ENCODE results near the gene SIRPA. TPM values are rescaled to one million over a fixed set of nuclear protein-coding genes. Genes with fewer than 3 reads are reported as not detected.
A peak's percentile ranks its signal among the peaks of the same experiment; 100 is the strongest.

Gene SIRPA
- total and polyA plus RNA-seq, 2 donors (not counting 1 experiment from before 2014, with no cell fraction given) = 25.1 to 26.6 TPM

GRCh38 chr20:1904135-1904534 lies 8.9 kb downstream of the SIRPA start:
- H3K9me3 ChIP-seq (ENCODE audit: control insufficient read depth, insufficient read depth, low read depth, low read length) = no peaks in the 10 kb centered on the region
- H3K4me1 ChIP-seq (ENCODE audit: control insufficient read depth, extremely low read depth, insufficient read depth, low read length) = peaks cover 2% of the 10 kb centered on the region
- no peak overlapping the region for H3K4me3 ChIP-seq (replicated peaks in 1 of 4; ENCODE audit: control extremely low read depth in 1 of 4, insufficient read depth in 1 of 4, low read depth in 3 of 4, low read length in 4 of 4)
- H4K20me1 ChIP-seq (ENCODE audit: control insufficient read depth, extremely low read depth, insufficient read depth, low read length) = no peaks in the 10 kb centered on the region
- no peak overlapping the region for H3K4me2 ChIP-seq (ENCODE audit: extremely low read depth, insufficient read depth, low read length)
- peak in 1 of 2 donors; percentile 39 for DNase-seq (ENCODE audit: low read depth in 2 of 2)
- H2AFZ ChIP-seq (ENCODE audit: low read length) = no peak overlapping the region
- H3K36me3 ChIP-seq (ENCODE audit: control insufficient read depth, insufficient read depth, low read length) = peaks cover 5% of the 10 kb centered on the region
- no peak overlapping the region for H3K27ac ChIP-seq (ENCODE audit: insufficient read depth, low read length)
- TF ChIP-seq CTCF (conservative IDR thresholded peaks at IDR 0.05 in 1 of 2, IDR thresholded peaks at IDR 0.05 in 1 of 2; ENCODE audit: low read depth in 1 of 2, low read length in 2 of 2) (no peak), EZH2 (IDR thresholded peaks at IDR 0.05; ENCODE audit: low read length, missing control alignments) (no peak)
- H3K27me3 ChIP-seq (ENCODE audit: control insufficient read depth, insufficient read depth, low read length) = no peaks in the 10 kb centered on the region
- no peak overlapping the region for H3K9ac ChIP-seq (ENCODE audit: insufficient read depth, low read length)
- H3K79me2 ChIP-seq (ENCODE audit: control insufficient read depth, insufficient read depth, low read length) = peaks cover 39% of the 10 kb centered on the region

- no peak overlapping the region for H2AFZ ChIP-seq (ENCODE audit: low read length)
- peaks cover 5% of the 10 kb centered on the region for H3K36me3 ChIP-seq (ENCODE audit: control insufficient read depth, insufficient read depth, low read length)
- TF ChIP-seq EZH2 (IDR thresholded peaks at IDR 0.05; ENCODE audit: low read length, missing control alignments) = no peak
- no peak for TF ChIP-seq CTCF (conservative IDR thresholded peaks at IDR 0.05 in 1 of 2, IDR thresholded peaks at IDR 0.05 in 1 of 2; ENCODE audit: low read depth in 1 of 2, low read length in 2 of 2)
- no peaks in the 10 kb centered on the region for H4K20me1 ChIP-seq (ENCODE audit: control insufficient read depth, extremely low read depth, insufficient read depth, low read length)
- no peak overlapping the region for H3K4me3 ChIP-seq (replicated peaks in 1 of 4; ENCODE audit: control extremely low read depth in 1 of 4, insufficient read depth in 1 of 4, low read depth in 3 of 4, low read length in 4 of 4)
- H3K9me3 ChIP-seq (ENCODE audit: control insufficient read depth, insufficient read depth, low read depth, low read length) = no peaks in the 10 kb centered on the region
- H3K4me1 ChIP-seq (ENCODE audit: control insufficient read depth, extremely low read depth, insufficient read depth, low read length) = peaks cover 2% of the 10 kb centered on the region
- H3K27me3 ChIP-seq (ENCODE audit: control insufficient read depth, insufficient read depth, low read length) = no peaks in the 10 kb centered on the region
- peaks cover 34% of the 10 kb centered on the region for H3K79me2 ChIP-seq (ENCODE audit: control insufficient read depth, insufficient read depth, low read length)
- no peak for DNase-seq (ENCODE audit: low read depth in 2 of 2)
- no peak overlapping the region for H3K4me2 ChIP-seq (ENCODE audit: extremely low read depth, insufficient read depth, low read length)
- H3K27ac ChIP-seq (ENCODE audit: insufficient read depth, low read length) = no peak overlapping the region
- no peak overlapping the region for H3K9ac ChIP-seq (ENCODE audit: insufficient read depth, low read length)
Measured at GRCh38 chr20:1905009-1905408, 9.8 kb downstream of the SIRPA start.

- Histone ChIP-seq H3K4me3 (replicated peaks in 1 of 4; ENCODE audit: control extremely low read depth in 1 of 4, insufficient read depth in 1 of 4, low read depth in 3 of 4, low read length in 4 of 4) (no peak overlapping the region), H3K27ac (ENCODE audit: insufficient read depth, low read length) (no peak overlapping the region), H3K9me3 (ENCODE audit: control insufficient read depth, insufficient read depth, low read depth, low read length) (no peaks in the 10 kb centered on the region), H3K4me2 (ENCODE audit: extremely low read depth, insufficient read depth, low read length) (no peak overlapping the region), H4K20me1 (ENCODE audit: control insufficient read depth, extremely low read depth, insufficient read depth, low read length) (no peaks in the 10 kb centered on the region), H3K36me3 (ENCODE audit: control insufficient read depth, insufficient read depth, low read length) (peaks cover 4% of the 10 kb centered on the region), H2AFZ (ENCODE audit: low read length) (no peak overlapping the region), H3K9ac (ENCODE audit: insufficient read depth, low read length) (no peak overlapping the region), H3K79me2 (ENCODE audit: control insufficient read depth, insufficient read depth, low read length) (peaks cover 31% of the 10 kb centered on the region), H3K27me3 (ENCODE audit: control insufficient read depth, insufficient read depth, low read length) (no peaks in the 10 kb centered on the region), H3K4me1 (ENCODE audit: control insufficient read depth, extremely low read depth, insufficient read depth, low read length) (peaks cover 2% of the 10 kb centered on the region)
- TF ChIP-seq CTCF (conservative IDR thresholded peaks at IDR 0.05 in 1 of 2, IDR thresholded peaks at IDR 0.05 in 1 of 2; ENCODE audit: low read depth in 1 of 2, low read length in 2 of 2) = no peak
- TF ChIP-seq EZH2 (IDR thresholded peaks at IDR 0.05; ENCODE audit: low read length, missing control alignments) = no peak
- no peak for DNase-seq (ENCODE audit: low read depth in 2 of 2)
Measured at GRCh38 chr20:1905693-1906092, 10.5 kb downstream of the SIRPA start.

All from fibroblast of lung (primary cell).